Ishikawa (cell line): ENCODE data around the gene PTTG1.

ENCODE experiments used
- CEBPB ChIP-seq: IDR thresholded peaks from 2 replicates; pipeline ENCODE4 v1.6.1; 2012
- CREB1 ChIP-seq: IDR thresholded peaks from 2 replicates; pipeline ENCODE4 v1.6.1; 2012; ENCODE audit warnings: low read depth
- EGR1 ChIP-seq: IDR thresholded peaks from 2 replicates; pipeline ENCODE4 v1.6.1; 2012
- EP300 ChIP-seq: IDR thresholded peaks from 2 replicates; pipeline ENCODE4 v1.6.1; 2012; ENCODE audit warnings: borderline replicate concordance
- MAX ChIP-seq: IDR thresholded peaks from 2 replicates; pipeline ENCODE4 v1.6.1; 2012
- RAD21 ChIP-seq: IDR thresholded peaks from 2 replicates; pipeline ENCODE4 v1.6.1; 2012; ENCODE audit warnings: low read depth
- REST ChIP-seq: IDR thresholded peaks from 2 replicates; pipeline ENCODE4 v1.6.1; 2012; ENCODE audit warnings: low read depth, mild to moderate bottlenecking
- USF1 ChIP-seq: IDR thresholded peaks from 2 replicates; pipeline ENCODE4 v1.6.1; 2012
- YY1 ChIP-seq: IDR thresholded peaks from 2 replicates; pipeline ENCODE4 v1.6.1; 2012; ENCODE audit warnings: low read depth

GRCh38 chr5:160475864-160476438 is 54.3 kb downstream of the PTTG1 start:
- TF ChIP-seq EGR1 (no peak), REST (no peak), MAX (no peak), EP300 (no peak), RAD21 (no peak), YY1 (no peak), CEBPB (no peak), USF1 (no peak), CREB1 (no peak)
